ENCODE results near the gene ZEB2.

Gene ZEB2

GRCh38 chr2:144515099-144515695 lies 4.7 kb downstream of the ZEB2 start:
- H3K27ac ChIP-seq = no peak overlapping the region
- DNase-seq (ENCODE audit: low read depth, low spot score) = no peak

- no peak overlapping the region for H3K27ac ChIP-seq
These were observed 5.3 kb downstream of the ZEB2 start for GRCh38 chr2:144514616-144515091.

GRCh38 chr2:144513388-144514101 lies 6.4 kb downstream of the ZEB2 start:
- no peak for DNase-seq (ENCODE audit: low read depth, low spot score)
- no peak overlapping the region for H3K27ac ChIP-seq

More at GRCh38 chr2:144514616-144515091, 5.3 kb downstream of the ZEB2 start:
- DNase-seq (ENCODE audit: low read depth, low spot score) = no peak

- H3K27ac ChIP-seq = no peak overlapping the region
- DNase-seq (ENCODE audit: low read depth, low spot score) = no peak
These were observed 7.0 kb downstream of the ZEB2 start for GRCh38 chr2:144512891-144513351.

- H3K27ac ChIP-seq = no peak overlapping the region
- DNase-seq (ENCODE audit: low read depth, low spot score) = no peak
These were observed 7.4 kb downstream of the ZEB2 start for GRCh38 chr2:144512470-144512869.

GRCh38 chr2:144511937-144512336 lies 8.0 kb downstream of the ZEB2 start:
- DNase-seq (ENCODE audit: low read depth, low spot score) = no peak
- H3K27ac ChIP-seq = no peak overlapping the region

GRCh38 chr2:144511226-144511810 lies 8.6 kb downstream of the ZEB2 start:
- no peak for DNase-seq (ENCODE audit: low read depth, low spot score)
- H3K27ac ChIP-seq = no peak overlapping the region

GRCh38 chr2:144510294-144510991 lies 9.5 kb downstream of the ZEB2 start:
- H3K27ac ChIP-seq = no peak overlapping the region

GRCh38 chr2:144509879-144510221 lies 10.1 kb downstream of the ZEB2 start:
- no peak for DNase-seq (ENCODE audit: low read depth, low spot score)
- no peak overlapping the region for H3K27ac ChIP-seq

More at GRCh38 chr2:144510294-144510991, 9.5 kb downstream of the ZEB2 start:
- DNase-seq (ENCODE audit: low read depth, low spot score) = no peak

GRCh38 chr2:144509001-144509878 lies 10.7 kb downstream of the ZEB2 start:
- no peak for DNase-seq (ENCODE audit: low read depth, low spot score)
- no peak overlapping the region for H3K27ac ChIP-seq

GRCh38 chr2:144508172-144508851 lies 11.6 kb downstream of the ZEB2 start:
- DNase-seq (ENCODE audit: low read depth, low spot score) = no peak

GRCh38 chr2:144507441-144508171 lies 12.3 kb downstream of the ZEB2 start:
- H3K27ac ChIP-seq = no peak overlapping the region
- DNase-seq (ENCODE audit: low read depth, low spot score) = no peak

More at GRCh38 chr2:144508172-144508851, 11.6 kb downstream of the ZEB2 start:
- H3K27ac ChIP-seq = no peak overlapping the region

- DNase-seq (ENCODE audit: low read depth, low spot score) = no peak
- H3K27ac ChIP-seq = no peak overlapping the region
These were observed 14.6 kb downstream of the ZEB2 start for GRCh38 chr2:144505245-144505831.

GRCh38 chr2:144504218-144504641 lies 15.7 kb downstream of the ZEB2 start:
- DNase-seq (ENCODE audit: low read depth, low spot score) = no peak
- H3K27ac ChIP-seq = no peak overlapping the region

- no peak overlapping the region for H3K27ac ChIP-seq
- DNase-seq (ENCODE audit: low read depth, low spot score) = no peak
These were observed 16.7 kb downstream of the ZEB2 start for GRCh38 chr2:144503242-144503641.

GRCh38 chr2:144502369-144502768 lies 17.6 kb downstream of the ZEB2 start:
- no peak overlapping the region for H3K27ac ChIP-seq
- no peak for DNase-seq (ENCODE audit: low read depth, low spot score)

- no peak overlapping the region for H3K27ac ChIP-seq
- DNase-seq (ENCODE audit: low read depth, low spot score) = no peak
These were observed 18.3 kb downstream of the ZEB2 start for GRCh38 chr2:144501627-144502026.

- no peak for DNase-seq (ENCODE audit: low read depth, low spot score)
- no peak overlapping the region for H3K27ac ChIP-seq
These were observed 18.8 kb downstream of the ZEB2 start for GRCh38 chr2:144501118-144501517.

Data from epithelial cell of prostate (primary cell).